Measurements from ENCODE around the gene DOCK9. TPM values are rescaled to one million over a fixed set of nuclear protein-coding genes. Genes with fewer than 3 reads are reported as not detected.

The DOCK9 gene
- total and polyA plus RNA-seq, 2 experiments from 2014 or later, result 8.5 to 57.7 TPM

- Mint-ChIP-seq H3K4me1 (peaks cover 8% of the 10 kb centered on the region), H3K9me3 (no peaks in the 10 kb centered on the region), H3K4me3 (no peak overlapping the region), H3K27ac (no peak overlapping the region), H3K36me3 (ENCODE audit: low read depth) (no peaks in the 10 kb centered on the region), H3K27me3 (ENCODE audit: insufficient read depth, low read depth, poor library complexity) (peaks cover 2% of the 10 kb centered on the region)
- Histone ChIP-seq H3K4me1 (ENCODE audit: insufficient read depth) (no peaks in the 10 kb centered on the region), H2AFZ (no peak overlapping the region), H4K20me1 (replicated peaks; ENCODE audit: insufficient read depth) (no peaks in the 10 kb centered on the region), H3K79me2 (replicated peaks; ENCODE audit: insufficient read depth) (no peaks in the 10 kb centered on the region), H3K27ac (ENCODE audit: low read depth) (no peak overlapping the region), H3K27me3 (ENCODE audit: insufficient read depth) (no peaks in the 10 kb centered on the region), H3K4me2 (no peak overlapping the region), H3F3A (replicated peaks; ENCODE audit: low read depth) (no peaks in the 10 kb centered on the region), H3K36me3 (ENCODE audit: insufficient read depth) (no peaks in the 10 kb centered on the region), H3K9me2 (ENCODE audit: insufficient read depth) (no peaks in the 10 kb centered on the region), H3K4me3 (no peak overlapping the region)
- DNase-seq (ENCODE audit: low spot score) (no peak), ATAC-seq (no peak)
- TF ChIP-seq STAT1 (IDR thresholded peaks at IDR 0.05; ENCODE audit: unreplicated experiment), result no peak
- no peak for TF ChIP-seq ZNF114 (CRISPR knock-in tag; IDR thresholded peaks at IDR 0.05)
- TF ChIP-seq REST (IDR thresholded peaks at IDR 0.05; ENCODE audit: unreplicated experiment), result no peak
- TF ChIP-seq NANOG (IDR thresholded peaks at IDR 0.05; ENCODE audit: borderline replicate concordance), result no peak
- TF ChIP-seq ZNF462 (CRISPR knock-in tag; IDR thresholded peaks at IDR 0.05), result no peak
- TF ChIP-seq POLR2AphosphoS5 (IDR thresholded peaks at IDR 0.05; ENCODE audit: low read depth), result no peak
- no peak for TF ChIP-seq EZH2 (IDR thresholded peaks at IDR 0.05; ENCODE audit: low read depth, unreplicated experiment)
- TF ChIP-seq ZNF331 (CRISPR knock-in tag; IDR thresholded peaks at IDR 0.05; ENCODE audit: low read depth), result no peak
- no peak for TF ChIP-seq EZH2phosphoT487 (IDR thresholded peaks at IDR 0.05; ENCODE audit: unreplicated experiment)
- no peak for TF ChIP-seq CREB1 (CRISPR knock-in tag; IDR thresholded peaks at IDR 0.05; ENCODE audit: low read depth)
- TF ChIP-seq CTCF (conservative IDR thresholded peaks at IDR 0.05; ENCODE audit: low read depth in 2 of 2), result no peak
- no peak for TF ChIP-seq ETS1 (IDR thresholded peaks at IDR 0.05)
- no peak for TF ChIP-seq JUNB (IDR thresholded peaks at IDR 0.05; ENCODE audit: unreplicated experiment)
Measured at GRCh38 chr13:98913741-98914140, 64.1 kb downstream of the DOCK9 start.
